ENCODE measurements around the gene ARSD. TPM values are rescaled to one million over a fixed set of nuclear protein-coding genes. Genes with fewer than 3 reads are reported as not detected.
"Not testable (repeated sequence)": the region's sequence is repeated elsewhere in the genome, so short reads cannot be mapped to it uniquely, and the experiment has no call there.

Gene ARSD
- total RNA-seq, 1 donor from 2014 or later: 55.5 TPM

- no peak overlapping the region for H3K4me3 Mint-ChIP-seq
- no peaks in the 10 kb centered on the region for H3K27me3 Mint-ChIP-seq (ENCODE audit: low read depth)
- H3K4me1 Mint-ChIP-seq: no peaks in the 10 kb centered on the region
- TF ChIP-seq, protein P1, sequence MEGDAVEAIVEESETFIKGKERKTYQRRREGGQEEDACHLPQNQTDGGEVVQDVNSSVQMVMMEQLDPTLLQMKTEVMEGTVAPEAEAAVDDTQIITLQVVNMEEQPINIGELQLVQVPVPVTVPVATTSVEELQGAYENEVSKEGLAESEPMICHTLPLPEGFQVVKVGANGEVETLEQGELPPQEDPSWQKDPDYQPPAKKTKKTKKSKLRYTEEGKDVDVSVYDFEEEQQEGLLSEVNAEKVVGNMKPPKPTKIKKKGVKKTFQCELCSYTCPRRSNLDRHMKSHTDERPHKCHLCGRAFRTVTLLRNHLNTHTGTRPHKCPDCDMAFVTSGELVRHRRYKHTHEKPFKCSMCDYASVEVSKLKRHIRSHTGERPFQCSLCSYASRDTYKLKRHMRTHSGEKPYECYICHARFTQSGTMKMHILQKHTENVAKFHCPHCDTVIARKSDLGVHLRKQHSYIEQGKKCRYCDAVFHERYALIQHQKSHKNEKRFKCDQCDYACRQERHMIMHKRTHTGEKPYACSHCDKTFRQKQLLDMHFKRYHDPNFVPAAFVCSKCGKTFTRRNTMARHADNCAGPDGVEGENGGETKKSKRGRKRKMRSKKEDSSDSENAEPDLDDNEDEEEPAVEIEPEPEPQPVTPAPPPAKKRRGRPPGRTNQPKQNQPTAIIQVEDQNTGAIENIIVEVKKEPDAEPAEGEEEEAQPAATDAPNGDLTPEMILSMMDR (IDR thresholded peaks at IDR 0.05; ENCODE audit: unreplicated experiment): no peak
- DNase-seq (ENCODE audit: low spot score in 2 of 2, unreplicated experiment in 2 of 2): no peak
- no peak overlapping the region for H3K27ac Mint-ChIP-seq
- no peaks in the 10 kb centered on the region for H3K9me3 Mint-ChIP-seq
- H3K36me3 Mint-ChIP-seq: peaks cover 51% of the 10 kb centered on the region
These were observed 25.4 kb upstream of the ARSD start for GRCh38 chrX:2954541-2954940.

DNA sequence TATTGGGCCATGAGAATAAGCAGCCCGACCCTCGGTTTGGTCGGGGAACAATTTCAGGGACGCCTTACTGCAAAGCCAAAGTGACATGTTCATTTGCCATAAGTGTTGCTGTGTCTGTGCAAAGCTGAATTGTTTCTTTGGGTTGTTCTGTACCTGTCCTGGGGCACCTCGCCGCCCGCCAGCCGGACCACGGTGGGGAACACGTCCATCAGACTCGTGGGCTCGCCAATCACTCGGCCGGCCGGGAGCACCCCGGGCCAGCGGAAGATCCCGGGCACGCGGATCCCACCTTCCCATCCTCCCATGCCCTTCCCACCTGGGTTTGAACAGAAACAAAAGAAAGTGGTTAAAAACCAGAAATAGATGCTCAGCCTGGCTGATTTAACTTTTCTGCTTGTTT, 8.8 kb upstream of the ARSD start:
- H3K27ac Mint-ChIP-seq; H3K4me3 Mint-ChIP-seq; H3K4me1 Mint-ChIP-seq; DNase-seq (ENCODE audit: low spot score in 2 of 2, unreplicated experiment in 2 of 2); H3K27me3 Mint-ChIP-seq (ENCODE audit: low read depth): not testable (repeated sequence)
- Mint-ChIP-seq H3K9me3 (peaks cover 15% of the 10 kb centered on the region), H3K36me3 (peaks cover 41% of the 10 kb centered on the region)

- DNase-seq (ENCODE audit: low spot score in 2 of 2, unreplicated experiment in 2 of 2): no peak
- TF ChIP-seq, protein P1 (IDR thresholded peaks at IDR 0.05; ENCODE audit: unreplicated experiment): no peak
- H3K4me3 Mint-ChIP-seq: no peak overlapping the region
- no peaks in the 10 kb centered on the region for H3K27me3 Mint-ChIP-seq (ENCODE audit: low read depth)
- peaks cover 4% of the 10 kb centered on the region for H3K4me1 Mint-ChIP-seq
- H3K9me3 Mint-ChIP-seq: peaks cover 21% of the 10 kb centered on the region
- no peak overlapping the region for H3K27ac Mint-ChIP-seq
- peaks cover 57% of the 10 kb centered on the region for H3K36me3 Mint-ChIP-seq
These were observed 5.9 kb upstream of the ARSD start for GRCh38 chrX:2934715-2935710.

DNA sequence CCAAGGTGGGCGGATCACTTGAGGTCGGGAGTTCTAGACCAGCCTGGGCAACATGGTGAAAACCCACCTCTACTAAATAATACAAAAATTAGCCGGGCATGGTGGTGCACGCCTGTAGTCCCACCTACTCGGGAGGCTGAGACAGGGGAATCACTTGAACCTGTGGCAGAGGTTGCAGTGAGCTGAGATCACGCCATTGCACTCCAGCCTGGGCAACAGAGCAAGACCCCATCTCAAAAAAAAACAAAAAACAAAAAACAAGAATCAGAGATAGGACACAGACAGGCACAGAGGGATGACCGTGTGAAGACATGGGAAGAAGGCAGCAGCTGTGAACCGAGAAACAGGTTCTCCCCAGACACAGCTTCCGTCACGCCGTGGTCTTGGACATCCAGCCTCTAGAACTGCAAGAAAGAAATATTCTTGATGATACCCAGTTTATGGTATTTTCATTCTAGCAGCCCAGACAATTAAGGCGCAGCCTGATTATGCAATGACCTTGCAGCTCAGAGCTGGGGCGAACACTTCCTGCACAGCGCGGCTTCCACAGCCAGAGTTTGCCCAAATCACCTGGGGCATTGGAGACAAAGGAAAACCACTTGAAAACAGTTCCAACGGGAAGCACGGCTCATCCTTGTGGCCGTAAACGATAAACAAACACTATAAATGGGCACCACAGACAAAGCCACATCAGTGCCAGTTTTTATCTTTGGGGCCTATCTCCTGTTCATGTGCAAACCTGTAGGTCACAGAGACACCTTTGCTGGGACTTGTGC, 4.2 kb upstream of the ARSD start:
- no peak for DNase-seq (ENCODE audit: low spot score in 2 of 2, unreplicated experiment in 2 of 2)
- Mint-ChIP-seq H3K36me3 (peaks cover 45% of the 10 kb centered on the region), H3K27ac (no peak overlapping the region), H3K9me3 (peaks cover 8% of the 10 kb centered on the region), H3K4me3 (no peak overlapping the region), H3K4me1 (peaks cover 5% of the 10 kb centered on the region), H3K27me3 (ENCODE audit: low read depth) (no peaks in the 10 kb centered on the region)
- TF ChIP-seq, protein P1 (IDR thresholded peaks at IDR 0.05; ENCODE audit: unreplicated experiment): no peak

DNA sequence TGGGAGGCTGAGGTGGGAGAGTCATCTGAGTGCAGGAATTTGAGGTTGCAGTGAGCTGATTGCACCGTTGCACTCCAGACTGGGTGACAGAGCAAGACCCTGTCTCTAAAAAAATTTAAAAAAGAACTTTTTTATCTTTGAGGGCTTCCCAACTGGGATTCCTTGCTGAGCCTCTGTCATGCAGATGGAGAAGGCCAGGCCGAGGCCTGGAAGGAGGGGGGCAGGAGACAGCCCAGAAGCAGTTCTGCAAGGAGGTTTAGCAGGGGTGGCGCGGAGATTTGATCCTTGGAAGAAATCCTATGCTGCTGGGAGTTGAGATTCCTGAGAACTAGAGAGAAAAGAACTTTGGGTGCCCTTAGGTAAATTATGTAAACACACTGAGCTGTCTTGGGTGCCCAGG, 2.5 kb upstream of the ARSD start:
- H3K27me3 Mint-ChIP-seq (ENCODE audit: low read depth): no peaks in the 10 kb centered on the region
- peaks cover 16% of the 10 kb centered on the region for H3K4me1 Mint-ChIP-seq
- H3K36me3 Mint-ChIP-seq: peaks cover 39% of the 10 kb centered on the region
- DNase-seq (ENCODE audit: low spot score in 2 of 2, unreplicated experiment in 2 of 2): no peak
- TF ChIP-seq, protein P1 (IDR thresholded peaks at IDR 0.05; ENCODE audit: unreplicated experiment): no peak
- peaks cover 6% of the 10 kb centered on the region for H3K9me3 Mint-ChIP-seq
- H3K4me3 Mint-ChIP-seq: no peak overlapping the region
- H3K27ac Mint-ChIP-seq: no peak overlapping the region

DNA sequence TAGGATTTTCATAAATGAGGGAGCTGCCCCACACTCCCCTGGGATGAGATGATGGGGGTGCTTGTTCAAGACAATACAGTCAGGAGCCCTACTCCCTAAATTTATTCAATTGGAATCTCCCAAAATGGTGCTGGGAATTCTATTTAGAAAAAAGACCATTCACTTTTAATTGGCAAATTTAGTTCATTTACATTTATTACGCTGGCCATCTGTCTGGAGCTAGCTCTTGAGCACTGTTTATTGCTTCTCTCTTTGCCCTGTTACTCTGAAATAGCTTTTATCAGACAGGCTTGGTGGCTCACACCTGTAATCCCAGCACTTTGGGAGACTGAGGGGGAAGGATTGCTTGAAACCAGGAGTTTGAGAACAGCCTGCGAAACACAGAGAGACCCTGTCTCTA, 2.0 kb upstream of the ARSD start:
- Mint-ChIP-seq H3K9me3 (peaks cover 6% of the 10 kb centered on the region), H3K27me3 (ENCODE audit: low read depth) (no peaks in the 10 kb centered on the region), H3K4me3 (peak overlapping the region; percentile 25), H3K36me3 (peaks cover 35% of the 10 kb centered on the region), H3K4me1 (peaks cover 20% of the 10 kb centered on the region), H3K27ac (no peak overlapping the region)
- DNase-seq (ENCODE audit: low spot score in 2 of 2, unreplicated experiment in 2 of 2): no peak
- TF ChIP-seq, protein P1 (IDR thresholded peaks at IDR 0.05; ENCODE audit: unreplicated experiment): no peak
